Measurements from ENCODE around the gene NOSTRIN. TPM values are rescaled to one million over a fixed set of nuclear protein-coding genes. Genes with fewer than 3 reads are reported as not detected.

The NOSTRIN gene
- total RNA-seq, 1 donor from 2014 or later: 3.1 TPM

DNA sequence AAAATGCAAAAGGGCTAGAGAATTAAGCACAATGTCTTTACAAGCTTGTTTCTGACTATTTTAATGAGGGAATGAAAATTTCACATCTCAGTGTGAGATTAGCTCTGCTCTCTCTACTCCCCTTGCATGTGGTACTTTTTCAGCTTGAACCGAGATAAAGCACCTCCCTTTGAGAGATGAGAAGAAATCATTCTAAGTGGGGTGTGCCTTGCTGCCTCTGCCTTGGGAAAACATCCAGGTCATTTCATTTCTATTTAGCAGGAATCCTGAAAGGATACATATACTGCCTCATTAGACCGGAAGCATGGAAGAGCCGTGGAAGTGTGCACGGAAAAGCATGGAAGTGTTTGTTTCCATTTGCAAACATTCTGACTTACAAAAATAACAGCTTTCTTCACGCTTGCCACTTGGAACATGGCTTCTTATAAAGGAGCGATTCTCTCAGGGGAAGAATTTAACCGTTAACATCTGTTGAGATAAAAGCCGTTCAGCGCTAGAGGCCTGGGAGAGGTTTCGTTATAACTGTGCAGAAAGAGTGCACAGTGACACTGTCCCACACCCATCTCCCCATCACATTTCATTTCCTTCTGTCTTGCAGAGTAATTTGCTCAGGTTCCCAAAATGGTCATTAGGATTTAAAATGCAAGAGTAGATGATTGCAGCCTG, 16.7 kb downstream of the NOSTRIN start:
- DNase-seq (ENCODE audit: low read depth): no peak
- H3K4me3 ChIP-seq (ENCODE audit: low read depth, low read length): no peak overlapping the region
- TF ChIP-seq CTCF (conservative IDR thresholded peaks at IDR 0.05; ENCODE audit: low read depth, low read length): no peak

DNA sequence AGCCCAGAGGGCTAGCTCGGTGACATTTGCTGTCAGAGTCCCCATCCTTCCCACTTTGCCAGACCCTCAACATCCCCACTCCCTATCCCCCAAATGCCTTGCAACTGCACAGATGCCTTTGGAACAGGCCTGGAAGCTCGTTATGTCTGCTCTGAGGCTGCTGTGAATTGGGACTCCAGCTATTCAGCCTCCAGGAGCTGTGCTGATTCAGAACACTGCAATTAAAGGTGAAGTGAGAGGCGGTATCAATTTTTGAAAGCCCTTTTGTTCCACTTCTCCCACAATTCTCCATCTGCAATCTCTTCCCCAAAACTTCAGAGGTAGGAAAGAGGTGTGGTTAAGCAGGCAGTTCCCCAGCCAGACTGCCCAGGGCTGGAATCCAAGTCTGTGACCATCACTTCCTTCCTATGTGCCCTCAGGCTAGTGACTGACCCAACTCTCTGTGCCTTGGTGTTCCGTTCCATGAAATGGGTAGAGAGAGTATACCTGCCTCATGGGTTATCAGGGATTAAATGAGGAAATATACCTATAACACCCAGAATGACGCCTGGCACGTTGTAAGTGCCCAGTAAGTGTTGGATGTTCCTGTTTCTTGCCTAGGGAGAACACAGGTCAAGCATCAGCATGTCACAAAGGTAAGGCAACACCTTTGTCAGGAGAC, 17.5 kb downstream of the NOSTRIN start:
- H3K4me3 ChIP-seq (ENCODE audit: low read depth, low read length): no peak overlapping the region
- TF ChIP-seq CTCF (conservative IDR thresholded peaks at IDR 0.05; ENCODE audit: low read depth, low read length): no peak
- DNase-seq (ENCODE audit: low read depth): no peak

GRCh38 chr2:168821577-168821976, 19.1 kb downstream of the NOSTRIN start:
- H3K4me3 ChIP-seq (ENCODE audit: low read depth, low read length): no peak overlapping the region
- no peak for DNase-seq (ENCODE audit: low read depth)
- TF ChIP-seq CTCF (conservative IDR thresholded peaks at IDR 0.05; ENCODE audit: low read depth, low read length): no peak

DNA sequence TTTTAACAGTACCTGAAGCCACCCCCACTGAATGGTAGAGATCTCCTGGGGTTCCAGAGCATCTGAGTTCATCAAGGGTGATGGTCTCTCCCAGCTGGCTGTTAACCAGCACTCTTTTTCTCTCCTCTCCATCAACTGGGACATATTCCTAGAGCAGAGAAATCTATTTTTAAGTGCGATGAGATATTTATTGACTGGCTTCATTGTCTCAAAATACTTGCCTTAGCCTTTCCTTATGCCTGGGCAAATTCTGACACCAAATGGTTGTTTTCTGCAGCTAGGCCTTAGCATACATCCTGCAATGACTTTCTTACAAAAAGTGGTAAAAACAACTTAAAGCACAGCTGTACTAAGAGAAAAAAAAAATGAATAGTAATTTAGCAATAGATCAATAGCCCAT, 19.6 kb downstream of the NOSTRIN start:
- no peak overlapping the region for H3K4me3 ChIP-seq (ENCODE audit: low read depth, low read length)
- no peak for DNase-seq (ENCODE audit: low read depth)

DNA sequence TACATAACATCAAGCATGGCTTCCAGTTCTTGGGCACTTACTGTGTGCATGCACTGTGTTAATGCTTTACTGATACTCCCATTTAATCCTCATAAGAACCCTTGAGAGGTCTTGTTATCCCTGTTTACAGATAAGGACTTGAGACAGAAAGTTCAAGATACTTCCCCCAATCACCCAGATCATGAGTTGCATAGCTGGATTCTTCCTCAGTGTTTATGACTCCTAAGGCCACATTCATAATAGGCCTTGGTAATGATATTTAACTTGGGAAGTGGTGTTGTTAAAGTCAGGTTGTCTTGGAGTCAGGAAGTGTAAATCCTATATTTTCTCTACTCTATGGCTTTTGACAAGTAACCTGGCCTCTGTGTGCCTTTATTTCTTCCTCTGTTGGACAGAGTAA, 22.7 kb downstream of the NOSTRIN start:
- no peak overlapping the region for H3K4me3 ChIP-seq (ENCODE audit: low read depth, low read length)
- DNase-seq (ENCODE audit: low read depth): no peak
- no peak for TF ChIP-seq CTCF (conservative IDR thresholded peaks at IDR 0.05; ENCODE audit: low read depth, low read length)

More for the DNA sequence above, 19.6 kb downstream of the NOSTRIN start:
- no peak for TF ChIP-seq CTCF (conservative IDR thresholded peaks at IDR 0.05; ENCODE audit: low read depth, low read length)

DNA sequence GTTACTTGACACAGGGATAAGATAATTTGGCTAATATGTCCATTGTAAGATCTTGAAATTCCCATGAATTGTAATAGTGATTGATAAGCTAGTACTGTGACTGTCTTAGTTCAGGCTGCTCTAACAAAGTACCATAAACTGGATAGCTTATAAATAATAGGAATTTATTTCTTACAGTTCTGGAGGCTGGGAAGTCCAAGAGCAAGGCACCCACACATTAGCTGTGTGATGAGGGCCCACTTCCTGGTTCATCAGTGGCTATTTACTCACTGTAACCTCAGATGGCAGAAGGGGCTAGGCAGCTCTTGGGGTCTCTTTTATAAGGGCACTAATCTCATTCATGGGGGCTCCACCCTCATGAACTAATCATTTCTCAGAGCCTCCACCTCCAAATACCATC, 28.5 kb downstream of the NOSTRIN start:
- no peak for DNase-seq (ENCODE audit: low read depth)
- TF ChIP-seq CTCF (conservative IDR thresholded peaks at IDR 0.05; ENCODE audit: low read depth, low read length): no peak
- H3K4me3 ChIP-seq (ENCODE audit: low read depth, low read length): no peak overlapping the region

DNA sequence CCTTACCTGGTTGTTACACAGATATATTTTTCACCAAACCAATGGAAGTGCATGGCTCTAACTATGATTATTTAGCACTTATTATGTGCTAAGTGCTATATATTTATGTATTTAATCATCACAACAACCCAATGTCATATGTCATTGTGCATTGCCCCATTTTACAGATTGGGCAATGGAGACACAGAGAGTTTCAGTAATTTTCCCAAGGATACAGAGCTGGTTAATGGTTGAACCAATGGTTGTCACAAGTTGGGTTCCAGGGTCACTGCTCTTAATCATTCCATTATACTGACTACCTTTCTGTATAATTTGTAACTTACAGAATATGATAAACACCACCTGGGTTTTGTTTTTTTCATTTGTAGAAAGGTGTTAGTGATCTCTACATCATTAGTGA, 29.2 kb downstream of the NOSTRIN start:
- DNase-seq (ENCODE audit: low read depth): no peak
- H3K4me3 ChIP-seq (ENCODE audit: low read depth, low read length): no peak overlapping the region
- TF ChIP-seq CTCF (conservative IDR thresholded peaks at IDR 0.05; ENCODE audit: low read depth, low read length): no peak

Data from epithelial cell of proximal tubule (primary cell).